ENCODE measurements around the gene IL5.

GRCh38 chr5:132557478-132558172 lies 14.3 kb upstream of the IL5 start:
- TF ChIP-seq NFIC (IDR thresholded peaks at IDR 0.05) (no peak), MAX (IDR thresholded peaks at IDR 0.05) (no peak), REST (IDR thresholded peaks at IDR 0.05; ENCODE audit: low read depth) (no peak), EGR1 (IDR thresholded peaks at IDR 0.05) (no peak), TAF1 (IDR thresholded peaks at IDR 0.05; ENCODE audit: low read depth) (no peak), CREB1 (IDR thresholded peaks at IDR 0.05; ENCODE audit: low read depth) (no peak), TEAD4 (IDR thresholded peaks at IDR 0.05) (no peak), RAD21 (IDR thresholded peaks at IDR 0.05; ENCODE audit: low read depth) (no peak), ZBTB7A (IDR thresholded peaks at IDR 0.05; ENCODE audit: low read depth) (no peak), YY1 (IDR thresholded peaks at IDR 0.05; ENCODE audit: low read depth) (no peak), TCF12 (IDR thresholded peaks at IDR 0.05; ENCODE audit: low read depth) (no peak), EP300 (IDR thresholded peaks at IDR 0.05; ENCODE audit: borderline replicate concordance) (no peak)

All from Ishikawa (cell line).